ENCODE data around the gene PGGT1B. TPM values are rescaled to one million over a fixed set of nuclear protein-coding genes. Genes with fewer than 3 reads are reported as not detected.

Gene PGGT1B
- total RNA-seq, 1 donor from 2014 or later = 43.0 TPM

DNA sequence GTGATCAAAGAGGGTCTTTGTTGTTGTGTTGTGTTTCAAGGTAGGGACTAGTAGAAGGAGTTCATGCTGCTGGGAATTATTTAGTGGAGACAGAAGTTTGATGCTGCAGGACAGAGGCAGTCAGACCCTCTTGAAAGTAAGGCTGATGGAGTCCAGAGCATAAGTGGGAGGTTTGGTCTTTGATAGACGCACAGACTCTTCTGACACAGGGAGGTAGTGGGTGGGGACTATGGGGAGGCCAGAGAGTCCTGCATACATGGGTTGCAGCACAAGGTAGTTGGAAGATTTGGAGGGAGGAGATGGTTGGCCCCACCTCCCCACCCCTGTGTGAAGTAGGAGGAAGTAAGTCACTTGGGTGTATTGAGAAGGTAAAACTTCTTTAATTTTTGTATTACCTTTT is 36.1 kb upstream of the PGGT1B start:
- Mint-ChIP-seq H3K9me3 (no peaks in the 10 kb centered on the region), H3K4me1 (ENCODE audit: unreplicated experiment) (no peaks in the 10 kb centered on the region), H3K4me3 (peak overlapping the region; percentile 39), H3K36me3 (no peaks in the 10 kb centered on the region), H3K27me3 (peaks cover 12% of the 10 kb centered on the region), H3K27ac (no peak overlapping the region)
- no peak for DNase-seq (ENCODE audit: extremely low spot score, unreplicated experiment)
- TF ChIP-seq, protein P1, sequence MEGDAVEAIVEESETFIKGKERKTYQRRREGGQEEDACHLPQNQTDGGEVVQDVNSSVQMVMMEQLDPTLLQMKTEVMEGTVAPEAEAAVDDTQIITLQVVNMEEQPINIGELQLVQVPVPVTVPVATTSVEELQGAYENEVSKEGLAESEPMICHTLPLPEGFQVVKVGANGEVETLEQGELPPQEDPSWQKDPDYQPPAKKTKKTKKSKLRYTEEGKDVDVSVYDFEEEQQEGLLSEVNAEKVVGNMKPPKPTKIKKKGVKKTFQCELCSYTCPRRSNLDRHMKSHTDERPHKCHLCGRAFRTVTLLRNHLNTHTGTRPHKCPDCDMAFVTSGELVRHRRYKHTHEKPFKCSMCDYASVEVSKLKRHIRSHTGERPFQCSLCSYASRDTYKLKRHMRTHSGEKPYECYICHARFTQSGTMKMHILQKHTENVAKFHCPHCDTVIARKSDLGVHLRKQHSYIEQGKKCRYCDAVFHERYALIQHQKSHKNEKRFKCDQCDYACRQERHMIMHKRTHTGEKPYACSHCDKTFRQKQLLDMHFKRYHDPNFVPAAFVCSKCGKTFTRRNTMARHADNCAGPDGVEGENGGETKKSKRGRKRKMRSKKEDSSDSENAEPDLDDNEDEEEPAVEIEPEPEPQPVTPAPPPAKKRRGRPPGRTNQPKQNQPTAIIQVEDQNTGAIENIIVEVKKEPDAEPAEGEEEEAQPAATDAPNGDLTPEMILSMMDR (conservative IDR thresholded peaks at IDR 0.05) = no peak

GRCh38 chr5:115297031-115297430 is 34.4 kb upstream of the PGGT1B start:
- peak overlapping the region; percentile 59 for H3K4me3 Mint-ChIP-seq
- H3K9me3 Mint-ChIP-seq = peaks cover 3% of the 10 kb centered on the region
- TF ChIP-seq, protein P1 (conservative IDR thresholded peaks at IDR 0.05) = no peak
- H3K27ac Mint-ChIP-seq = no peak overlapping the region
- peaks cover 10% of the 10 kb centered on the region for H3K36me3 Mint-ChIP-seq
- no peaks in the 10 kb centered on the region for H3K4me1 Mint-ChIP-seq (ENCODE audit: unreplicated experiment)
- no peak for DNase-seq (ENCODE audit: extremely low spot score, unreplicated experiment)
- H3K27me3 Mint-ChIP-seq = peaks cover 8% of the 10 kb centered on the region

DNA sequence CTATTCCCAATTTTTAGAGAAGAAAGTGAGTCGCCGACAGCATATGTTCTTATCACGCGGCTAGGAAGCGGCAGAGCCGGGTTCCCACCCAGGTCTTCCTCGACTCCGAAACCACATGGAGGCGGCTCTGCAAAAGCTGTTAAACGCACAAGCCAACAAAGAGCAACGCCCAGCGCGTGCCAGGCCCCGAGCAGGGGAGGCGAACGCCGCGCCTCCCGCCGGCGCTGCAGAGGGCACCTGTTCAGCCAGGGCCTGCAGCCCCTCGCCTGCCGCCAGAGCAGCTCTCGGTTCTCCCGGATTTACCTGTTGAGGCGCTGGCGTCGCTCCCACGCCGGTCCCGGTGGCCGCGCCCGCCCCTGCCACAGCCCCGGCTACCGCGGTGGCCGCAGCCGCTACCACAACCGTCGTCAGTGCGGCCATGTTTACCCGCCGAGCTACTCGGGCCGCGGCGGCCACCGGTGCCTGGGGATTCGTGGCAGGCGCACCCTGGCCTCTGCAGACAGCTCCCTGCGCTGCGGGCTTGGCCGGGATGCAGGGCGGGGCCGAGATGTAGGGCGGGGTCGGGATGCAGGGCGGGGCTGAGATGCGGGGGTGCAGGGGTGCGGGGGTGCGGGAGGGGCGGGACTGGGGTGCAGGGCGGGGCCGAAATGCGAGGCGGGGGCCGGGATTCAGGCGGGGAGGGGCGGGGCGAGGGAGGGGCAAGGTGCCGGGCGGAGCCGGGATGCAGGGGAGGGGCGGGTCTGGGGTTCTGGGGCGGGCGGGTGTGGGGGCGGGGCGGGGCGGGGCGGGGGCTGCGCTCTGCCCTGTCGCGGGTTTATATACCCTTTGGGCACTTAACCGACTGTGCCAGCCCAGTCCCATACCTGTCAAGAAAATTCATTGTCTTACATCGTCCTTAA is 33.7 kb upstream of the PGGT1B start, which contains the start of gene CCDC112:
TSS of gene CCDC112 (minus strand) at position 531 of the 899 bp plus-strand sequence. CDS start at position 420, 111 bp downstream.
- Mint-ChIP-seq H3K4me1 (ENCODE audit: unreplicated experiment) (no peaks in the 10 kb centered on the region), H3K36me3 (peaks cover 15% of the 10 kb centered on the region), H3K9me3 (peaks cover 7% of the 10 kb centered on the region), H3K27ac (peak within 1 kb of the TSS; percentile 85), H3K27me3 (peaks cover 8% of the 10 kb centered on the region), H3K4me3 (peak within 1 kb of the TSS; percentile 99)
- DNase-seq (ENCODE audit: extremely low spot score, unreplicated experiment) = peak; percentile 81
- TF ChIP-seq, protein P1 (conservative IDR thresholded peaks at IDR 0.05) = no peak

- TF ChIP-seq, protein P1 (conservative IDR thresholded peaks at IDR 0.05) = no peak
- H3K27ac Mint-ChIP-seq = peak overlapping the region; percentile 85
- H3K4me1 Mint-ChIP-seq (ENCODE audit: unreplicated experiment) = no peaks in the 10 kb centered on the region
- H3K9me3 Mint-ChIP-seq = peaks cover 7% of the 10 kb centered on the region
- H3K27me3 Mint-ChIP-seq = peaks cover 8% of the 10 kb centered on the region
- no peak for DNase-seq (ENCODE audit: extremely low spot score, unreplicated experiment)
- H3K36me3 Mint-ChIP-seq = peaks cover 15% of the 10 kb centered on the region
- H3K4me3 Mint-ChIP-seq = peak overlapping the region; percentile 99
Observed at GRCh38 chr5:115295777-115296123, 33.1 kb upstream of the PGGT1B start.

DNA sequence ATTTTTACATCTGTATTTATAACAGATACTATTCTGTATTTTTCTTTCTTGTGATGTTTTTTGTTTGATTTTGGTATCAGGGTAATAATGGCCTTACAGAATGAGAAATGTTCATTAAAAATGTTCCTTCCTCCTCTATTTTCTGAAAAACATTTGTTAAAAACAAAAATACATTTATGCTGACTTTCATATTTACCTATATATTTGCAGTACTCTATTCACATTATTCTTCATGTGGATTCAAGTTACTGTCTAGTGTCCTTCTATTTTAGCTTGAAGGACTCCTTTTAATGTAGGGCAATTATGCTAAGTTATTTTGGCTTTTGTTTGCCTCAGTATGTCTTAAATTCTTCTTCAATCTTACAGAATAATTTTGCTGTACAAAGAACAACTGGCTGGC is 28.7 kb upstream of the PGGT1B start:
- TF ChIP-seq, protein P1 (conservative IDR thresholded peaks at IDR 0.05) = no peak
- Mint-ChIP-seq H3K4me3 (no peak overlapping the region), H3K27me3 (no peaks in the 10 kb centered on the region), H3K9me3 (peaks cover 7% of the 10 kb centered on the region), H3K36me3 (peaks cover 15% of the 10 kb centered on the region), H3K27ac (no peak overlapping the region), H3K4me1 (ENCODE audit: unreplicated experiment) (no peaks in the 10 kb centered on the region)
- DNase-seq (ENCODE audit: extremely low spot score, unreplicated experiment) = no peak
